Measurements from ENCODE around the gene UBFD1.

DNA sequence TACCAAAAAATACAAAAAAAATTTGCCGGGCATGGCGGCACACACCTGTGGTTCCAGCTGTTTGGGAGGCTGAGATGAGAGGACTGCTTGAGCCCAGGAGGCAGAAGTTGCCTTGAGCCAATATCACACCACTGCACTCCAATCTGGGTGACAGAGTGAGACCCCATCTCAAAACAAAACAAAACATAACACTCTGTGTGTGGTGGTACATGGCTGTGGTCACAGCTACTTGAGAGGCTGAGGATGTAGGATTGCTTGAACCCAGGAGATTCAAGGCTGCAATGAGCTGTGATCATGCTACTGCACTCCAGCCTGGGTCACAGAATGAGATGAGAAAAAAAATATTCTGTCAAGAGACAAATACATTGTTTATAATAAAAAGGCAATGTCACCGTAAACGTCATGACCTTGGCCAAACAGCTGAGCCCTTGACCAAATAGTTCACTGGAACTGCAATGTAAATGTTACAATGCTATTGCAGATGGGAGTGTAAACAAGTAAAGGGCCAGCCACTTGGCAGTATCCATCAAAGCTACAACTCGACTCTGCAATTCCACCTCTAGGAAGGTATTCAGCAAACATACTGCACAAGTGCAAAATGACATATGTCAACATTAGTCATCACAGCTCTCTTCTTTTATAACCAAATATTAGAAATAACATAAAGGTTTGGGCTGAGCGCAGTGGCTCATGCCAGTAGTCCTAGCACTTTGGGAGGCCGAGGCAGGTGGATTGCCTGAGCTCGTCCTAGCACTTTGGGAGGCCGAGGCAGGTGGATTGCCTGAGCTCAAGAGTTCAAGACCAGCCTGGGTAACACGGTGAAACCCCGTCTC is 17.3 kb upstream of the UBFD1 start:
- TF ChIP-seq, protein P1, sequence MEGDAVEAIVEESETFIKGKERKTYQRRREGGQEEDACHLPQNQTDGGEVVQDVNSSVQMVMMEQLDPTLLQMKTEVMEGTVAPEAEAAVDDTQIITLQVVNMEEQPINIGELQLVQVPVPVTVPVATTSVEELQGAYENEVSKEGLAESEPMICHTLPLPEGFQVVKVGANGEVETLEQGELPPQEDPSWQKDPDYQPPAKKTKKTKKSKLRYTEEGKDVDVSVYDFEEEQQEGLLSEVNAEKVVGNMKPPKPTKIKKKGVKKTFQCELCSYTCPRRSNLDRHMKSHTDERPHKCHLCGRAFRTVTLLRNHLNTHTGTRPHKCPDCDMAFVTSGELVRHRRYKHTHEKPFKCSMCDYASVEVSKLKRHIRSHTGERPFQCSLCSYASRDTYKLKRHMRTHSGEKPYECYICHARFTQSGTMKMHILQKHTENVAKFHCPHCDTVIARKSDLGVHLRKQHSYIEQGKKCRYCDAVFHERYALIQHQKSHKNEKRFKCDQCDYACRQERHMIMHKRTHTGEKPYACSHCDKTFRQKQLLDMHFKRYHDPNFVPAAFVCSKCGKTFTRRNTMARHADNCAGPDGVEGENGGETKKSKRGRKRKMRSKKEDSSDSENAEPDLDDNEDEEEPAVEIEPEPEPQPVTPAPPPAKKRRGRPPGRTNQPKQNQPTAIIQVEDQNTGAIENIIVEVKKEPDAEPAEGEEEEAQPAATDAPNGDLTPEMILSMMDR (IDR thresholded peaks at IDR 0.05): no peak
- TF ChIP-seq POLR2A (IDR thresholded peaks at IDR 0.05): no peak
